Measurements from ENCODE around the gene CLASP1. TPM values are rescaled to one million over a fixed set of nuclear protein-coding genes. Genes with fewer than 3 reads are reported as not detected.
"Not testable (repeated sequence)": the region's sequence is repeated elsewhere in the genome, so short reads cannot be mapped to it uniquely, and the experiment has no call there.

CLASP1 gene
- total RNA-seq, 2 experiments from 2014 or later, result 58.0 to 58.5 TPM

DNA sequence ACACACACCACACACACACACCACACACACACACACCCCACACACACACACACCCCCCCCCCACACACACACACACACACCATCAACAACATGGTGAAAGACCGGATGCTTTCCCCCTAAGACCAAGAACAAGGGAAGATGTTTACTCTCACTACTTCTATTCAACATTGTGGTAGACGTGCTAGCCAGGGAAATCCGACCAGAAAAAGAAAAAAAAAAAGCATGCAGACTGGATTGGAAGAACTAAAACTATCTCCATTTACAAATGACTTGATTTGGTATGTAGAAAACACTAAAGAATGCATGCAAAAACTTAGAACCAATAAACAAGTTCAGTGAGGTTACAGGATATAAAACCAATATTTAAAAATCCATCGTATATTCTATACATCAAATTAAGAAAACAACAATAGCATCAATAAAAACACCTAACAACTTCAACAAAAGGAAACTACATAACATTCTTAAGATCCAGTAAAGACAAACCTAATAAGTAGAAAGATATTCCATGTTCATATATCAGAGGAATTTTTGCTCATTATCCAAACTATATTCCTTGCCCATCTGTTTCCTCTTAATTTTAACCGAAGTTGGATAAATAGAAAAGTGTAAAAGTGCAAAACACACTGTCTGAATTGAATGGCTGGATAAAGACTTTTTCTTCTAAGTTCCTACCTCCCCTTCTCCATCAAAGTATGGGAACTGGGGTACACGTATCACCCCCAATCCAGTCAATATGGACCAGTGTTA, 170.1 kb downstream of the CLASP1 start:
- Histone ChIP-seq H3K36me3 (ENCODE audit: insufficient read depth, low read length) (peaks cover 3% of the 10 kb centered on the region), H3K9me3 (ENCODE audit: control insufficient read depth in 1 of 2, insufficient read depth in 1 of 2, low read length in 2 of 2) (no peaks in the 10 kb centered on the region), H3K4me1 (ENCODE audit: insufficient read depth, low read length) (no peaks in the 10 kb centered on the region), H3K27me3 (ENCODE audit: control insufficient read depth in 1 of 2, insufficient read depth in 2 of 2, low read length in 2 of 2) (no peaks in the 10 kb centered on the region), H3K4me3 (ENCODE audit: low read length) (no peak overlapping the region), H3K27ac (ENCODE audit: low read depth in 1 of 2, low read length in 2 of 2) (no peak overlapping the region)
- peaks cover 27% of the 10 kb centered on the region for H3K36me3 Mint-ChIP-seq (ENCODE audit: low read depth)
- intact Hi-C loops (cut with DNase I, micrococcal nuclease), result no loop called here
- no peaks in the 10 kb centered on the region for H3K9me3 Mint-ChIP-seq
- ATAC-seq (ENCODE audit: poor library complexity), result no peak
- ChIA-PET CTCF (no interaction called here), POLR2A (no interaction called here)
- peak overlapping the region; percentile 24 for H3K27ac Mint-ChIP-seq
- TF ChIP-seq, protein P1, sequence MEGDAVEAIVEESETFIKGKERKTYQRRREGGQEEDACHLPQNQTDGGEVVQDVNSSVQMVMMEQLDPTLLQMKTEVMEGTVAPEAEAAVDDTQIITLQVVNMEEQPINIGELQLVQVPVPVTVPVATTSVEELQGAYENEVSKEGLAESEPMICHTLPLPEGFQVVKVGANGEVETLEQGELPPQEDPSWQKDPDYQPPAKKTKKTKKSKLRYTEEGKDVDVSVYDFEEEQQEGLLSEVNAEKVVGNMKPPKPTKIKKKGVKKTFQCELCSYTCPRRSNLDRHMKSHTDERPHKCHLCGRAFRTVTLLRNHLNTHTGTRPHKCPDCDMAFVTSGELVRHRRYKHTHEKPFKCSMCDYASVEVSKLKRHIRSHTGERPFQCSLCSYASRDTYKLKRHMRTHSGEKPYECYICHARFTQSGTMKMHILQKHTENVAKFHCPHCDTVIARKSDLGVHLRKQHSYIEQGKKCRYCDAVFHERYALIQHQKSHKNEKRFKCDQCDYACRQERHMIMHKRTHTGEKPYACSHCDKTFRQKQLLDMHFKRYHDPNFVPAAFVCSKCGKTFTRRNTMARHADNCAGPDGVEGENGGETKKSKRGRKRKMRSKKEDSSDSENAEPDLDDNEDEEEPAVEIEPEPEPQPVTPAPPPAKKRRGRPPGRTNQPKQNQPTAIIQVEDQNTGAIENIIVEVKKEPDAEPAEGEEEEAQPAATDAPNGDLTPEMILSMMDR (IDR thresholded peaks at IDR 0.05), result no peak
- peaks cover 48% of the 10 kb centered on the region for H3K4me1 Mint-ChIP-seq (ENCODE audit: low read depth)
- no peak for DNase-seq
- H3K27me3 Mint-ChIP-seq, result no peaks in the 10 kb centered on the region
- H3K4me3 Mint-ChIP-seq, result no peak overlapping the region

DNA sequence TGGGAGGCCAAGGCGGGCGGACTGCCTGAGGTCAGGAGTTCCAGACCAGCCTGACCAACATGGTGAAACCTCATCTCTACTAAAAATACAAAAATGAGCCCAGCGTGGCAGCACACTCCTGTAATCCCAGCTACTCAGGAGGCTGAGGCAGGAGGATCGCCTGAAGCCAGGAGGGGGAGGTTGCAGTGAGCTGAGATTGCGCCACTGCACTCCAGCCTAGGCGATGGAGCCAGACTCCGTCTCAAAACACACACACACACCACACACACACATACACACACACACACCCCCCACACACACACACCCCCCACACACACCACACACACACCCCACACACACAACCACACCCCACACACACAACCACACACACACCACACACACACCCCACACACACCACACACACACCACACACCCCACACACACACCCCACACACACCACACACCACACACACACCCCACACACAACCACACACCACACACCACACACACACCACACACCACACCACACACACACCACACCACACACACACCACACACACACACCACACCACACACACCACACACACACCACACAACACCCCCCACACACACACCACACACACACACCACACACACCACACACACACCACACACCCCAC, 170.8 kb downstream of the CLASP1 start:
- CTCF ChIA-PET; ATAC-seq (ENCODE audit: poor library complexity): not testable (repeated sequence)

DNA sequence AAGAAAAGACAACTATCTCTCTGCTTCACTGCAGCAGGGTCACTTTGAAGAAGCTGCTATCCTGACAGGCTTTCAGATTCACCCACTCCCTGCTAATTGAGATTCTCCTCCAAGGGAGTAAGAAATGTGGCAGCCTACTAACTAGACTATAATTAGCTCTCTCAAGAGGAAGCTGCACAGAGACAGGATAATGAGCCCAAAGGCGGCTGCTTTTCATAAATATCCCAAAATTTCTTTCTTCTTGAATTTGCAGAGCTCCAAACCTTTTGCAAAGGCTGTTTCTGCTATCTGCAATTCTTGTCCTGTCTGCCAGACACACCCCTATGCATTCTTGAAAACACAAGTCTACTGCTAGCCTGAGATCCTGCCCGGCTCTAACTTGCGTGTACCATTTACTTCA, 172.6 kb downstream of the CLASP1 start:
- H3K4me1 Mint-ChIP-seq (ENCODE audit: low read depth), result peaks cover 54% of the 10 kb centered on the region
- DNase-seq (no peak), ATAC-seq (ENCODE audit: poor library complexity) (no peak)
- POLR2A ChIA-PET, result no interaction called here
- H3K9me3 Mint-ChIP-seq, result no peaks in the 10 kb centered on the region
- peaks cover 1% of the 10 kb centered on the region for H3K36me3 ChIP-seq (ENCODE audit: insufficient read depth, low read length)
- TF ChIP-seq, protein P1 (IDR thresholded peaks at IDR 0.05), result no peak
- CTCF ChIA-PET, result no interaction called here
- peaks cover 13% of the 10 kb centered on the region for H3K36me3 Mint-ChIP-seq (ENCODE audit: low read depth)
- peak overlapping the region; percentile 8 for H3K27ac Mint-ChIP-seq
- H3K27me3 ChIP-seq (ENCODE audit: control insufficient read depth in 1 of 2, insufficient read depth in 2 of 2, low read length in 2 of 2), result no peaks in the 10 kb centered on the region
- intact Hi-C loops (cut with DNase I, micrococcal nuclease), result no loop called here
- H3K4me1 ChIP-seq (ENCODE audit: insufficient read depth, low read length), result no peaks in the 10 kb centered on the region
- H3K4me3 Mint-ChIP-seq, result no peak overlapping the region
- no peaks in the 10 kb centered on the region for H3K27me3 Mint-ChIP-seq
- no peak overlapping the region for H3K27ac ChIP-seq (ENCODE audit: low read depth in 1 of 2, low read length in 2 of 2)
- no peaks in the 10 kb centered on the region for H3K9me3 ChIP-seq (ENCODE audit: control insufficient read depth in 1 of 2, insufficient read depth in 1 of 2, low read length in 2 of 2)
- H3K4me3 ChIP-seq (ENCODE audit: low read length), result no peak overlapping the region

More for the DNA sequence above, 170.8 kb downstream of the CLASP1 start:
- H3K4me3 ChIP-seq (ENCODE audit: low read length); H3K4me3 Mint-ChIP-seq; H3K27me3 Mint-ChIP-seq; DNase-seq; H3K9me3 ChIP-seq (ENCODE audit: control insufficient read depth in 1 of 2, insufficient read depth in 1 of 2, low read length in 2 of 2); intact Hi-C loops (cut with DNase I, micrococcal nuclease); H3K36me3 ChIP-seq (ENCODE audit: insufficient read depth, low read length); H3K4me1 ChIP-seq (ENCODE audit: insufficient read depth, low read length); H3K27me3 ChIP-seq (ENCODE audit: control insufficient read depth in 1 of 2, insufficient read depth in 2 of 2, low read length in 2 of 2); H3K27ac ChIP-seq (ENCODE audit: low read depth in 1 of 2, low read length in 2 of 2); H3K9me3 Mint-ChIP-seq; H3K27ac Mint-ChIP-seq: not testable (repeated sequence)
- Mint-ChIP-seq H3K36me3 (ENCODE audit: low read depth) (peaks cover 25% of the 10 kb centered on the region), H3K4me1 (ENCODE audit: low read depth) (peaks cover 49% of the 10 kb centered on the region)
- POLR2A ChIA-PET, result interaction anchor here (1.0 kb wide), 1 partner anchor 179 kb away, joined by 3 read pairs; no protein-coding TSS in a partner anchor

All from CD4-positive, alpha-beta T cell (primary cell).